ENCODE measurements around the gene CDH16. TPM values are rescaled to one million over a fixed set of nuclear protein-coding genes. Genes with fewer than 3 reads are reported as not detected.
A peak's percentile ranks its signal among the peaks of the same experiment; 100 is the strongest.

The CDH16 gene
- total and polyA plus RNA-seq, 11 donors: 0.08 to 1.6 (median 0.17) TPM; not detected in 5

- peaks cover 0 to 65% (median 31%) of the 10 kb centered on the region in 12 donors for H3K4me1 ChIP-seq
- peak; percentile 73 to 92 (median 80) for DNase-seq
- H3K9me3 ChIP-seq: no peaks in the 10 kb centered on the region
- peak; percentile 30 to 53 (median 51) for ATAC-seq
- 2 to 5% (median 3%) methylated on average over 8 to 42 of the region's 42 CpGs for WGBS, 4 donors
- intact Hi-C loops (cut with DNase I): loop anchor here in 5 of 10 donors (1.0 to 2.0 kb wide), 3 partner anchors 22 to 25 kb away; no protein-coding TSS in a partner anchor
- peak within 1 kb of the TSS; percentile 48 to 94 (median 68) for H3K4me3 ChIP-seq
- peak; percentile 33 to 85 for TF ChIP-seq POLR2A (IDR thresholded peaks at IDR 0.05)
- TF ChIP-seq CTCF (IDR thresholded peaks at IDR 0.05): no peak
- H3K27ac ChIP-seq: peak within 1 kb of the TSS; percentile 80 to 99 (median 93)
- peaks cover 0 to 23% (median 0%) of the 10 kb centered on the region in 9 donors for H3K36me3 ChIP-seq
- peaks cover 0 to 34% (median 0%) of the 10 kb centered on the region in 9 donors for H3K27me3 ChIP-seq
These were observed 6.7 kb upstream of the CDH16 start, which contains the start of gene RRAD for GRCh38 chr16:66925322-66925840. Gene RRAD, minus strand, starts transcription at chr16:66925535. Its CDS starts 356 bp downstream, at chr16:66925179.

- Histone ChIP-seq H3K4me1 (peaks cover 0 to 70% (median 32%) of the 10 kb centered on the region in 12 donors), H3K36me3 (peaks cover 0 to 23% (median 0%) of the 10 kb centered on the region in 9 donors), H3K4me3 (peak overlapping the region; percentile 48 to 94 (median 68)), H3K9me3 (no peaks in the 10 kb centered on the region), H3K27me3 (peaks cover 0 to 39% (median 0%) of the 10 kb centered on the region in 9 donors), H3K27ac (peak overlapping the region; percentile 80 to 99 (median 93))
- intact Hi-C loops (cut with DNase I): loop anchor here in 5 of 10 donors (1.0 to 2.0 kb wide), 3 partner anchors 21 to 24 kb away; no protein-coding TSS in a partner anchor
- peak in 4 of 5 donors; percentile 57 to 75 (median 70) for DNase-seq
- ATAC-seq: peak in 2 of 4 donors; percentile 1 to 25
- WGBS, 4 donors: 5 to 19% (median 11%) methylated on average over 15 to 72 of the region's 72 CpGs
- no peak for TF ChIP-seq POLR2A (IDR thresholded peaks at IDR 0.05)
- peak in 9 of 12 donors; percentile 14 to 52 (median 39) for TF ChIP-seq CTCF (IDR thresholded peaks at IDR 0.05)
These were observed 6.0 kb upstream of the CDH16 start for GRCh38 chr16:66924527-66925321.

GRCh38 chr16:66923866-66924265 is 5.2 kb upstream of the CDH16 start:
- ATAC-seq: peak in 1 of 4 donors; percentile 0
- intact Hi-C loops (cut with DNase I): loop anchor here in 3 of 10 donors (1.0 to 2.0 kb wide), 3 partner anchors 21 to 23 kb away; no protein-coding TSS in a partner anchor
- H3K27me3 ChIP-seq: peaks cover 0 to 39% (median 0%) of the 10 kb centered on the region in 9 donors
- H3K4me1 ChIP-seq: peaks cover 0 to 78% (median 36%) of the 10 kb centered on the region in 12 donors
- peaks cover 0 to 23% (median 0%) of the 10 kb centered on the region in 9 donors for H3K36me3 ChIP-seq
- H3K4me3 ChIP-seq: peak overlapping the region; percentile 48 to 94 (median 68)
- H3K9me3 ChIP-seq: no peaks in the 10 kb centered on the region
- peak overlapping the region; percentile 80 to 99 (median 93) for H3K27ac ChIP-seq
- TF ChIP-seq POLR2A (IDR thresholded peaks at IDR 0.05): no peak
- DNase-seq: peak in 1 of 5 donors; percentile 63
- WGBS, 4 donors: 25 to 40% (median 32%) methylated on average over 3 of the region's 3 CpGs

- ATAC-seq (peak in 3 of 4 donors; percentile 20 to 48 (median 34)), DNase-seq (peak in 4 of 5 donors; percentile 74 to 78 (median 76))
- Histone ChIP-seq H3K4me1 (peaks cover 0 to 78% (median 34%) of the 10 kb centered on the region in 12 donors), H3K27ac (peak overlapping the region; percentile 80 to 99 (median 93)), H3K4me3 (peak overlapping the region; percentile 48 to 94 (median 68)), H3K9me3 (no peaks in the 10 kb centered on the region), H3K36me3 (peaks cover 0 to 23% (median 0%) of the 10 kb centered on the region in 9 donors), H3K27me3 (peaks cover 0 to 39% (median 0%) of the 10 kb centered on the region in 9 donors)
- TF ChIP-seq POLR2A (IDR thresholded peaks at IDR 0.05): no peak
- TF ChIP-seq CTCF (IDR thresholded peaks at IDR 0.05): no peak
- intact Hi-C loops (cut with DNase I): loop anchor here in 1 of 10 donors (1.0 kb wide), 1 partner anchor 20 kb away; no protein-coding TSS in a partner anchor
- WGBS, 4 donors: 24 to 36% (median 29%) methylated on average over 15 to 18 of the region's 18 CpGs
These were observed 4.6 kb upstream of the CDH16 start for GRCh38 chr16:66923247-66923731.

Data from heart left ventricle (tissue), 16 donors.